ENCODE results near the gene SLAMF1.
"Not testable (repeated sequence)": the region's sequence is repeated elsewhere in the genome, so short reads cannot be mapped to it uniquely, and the experiment has no call there.

DNA sequence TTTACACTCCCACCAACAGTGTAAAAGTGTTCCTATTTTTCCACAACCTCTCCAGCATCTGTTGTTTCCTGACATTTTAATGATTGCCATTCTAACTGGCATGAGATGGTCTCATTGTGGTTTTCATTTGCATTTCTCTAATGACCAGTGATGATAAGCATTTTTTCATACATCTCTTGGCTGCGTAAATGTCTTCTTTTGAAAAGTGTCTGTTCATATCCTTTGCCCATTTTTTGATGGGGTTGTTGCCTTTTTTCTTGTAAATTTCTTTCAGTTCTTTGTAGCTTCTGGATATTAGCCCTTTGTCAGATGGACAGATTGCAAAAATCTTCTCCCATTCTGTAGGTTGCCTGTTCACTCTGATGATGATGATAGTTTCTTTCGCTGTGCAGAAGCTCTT, 63.9 kb downstream of the SLAMF1 start:
- TF ChIP-seq FLYWCH1, TAF1 (CRISPR knock-in tag; IDR thresholded peaks at IDR 0.05): not testable (repeated sequence)
- TF ChIP-seq, protein P1, sequence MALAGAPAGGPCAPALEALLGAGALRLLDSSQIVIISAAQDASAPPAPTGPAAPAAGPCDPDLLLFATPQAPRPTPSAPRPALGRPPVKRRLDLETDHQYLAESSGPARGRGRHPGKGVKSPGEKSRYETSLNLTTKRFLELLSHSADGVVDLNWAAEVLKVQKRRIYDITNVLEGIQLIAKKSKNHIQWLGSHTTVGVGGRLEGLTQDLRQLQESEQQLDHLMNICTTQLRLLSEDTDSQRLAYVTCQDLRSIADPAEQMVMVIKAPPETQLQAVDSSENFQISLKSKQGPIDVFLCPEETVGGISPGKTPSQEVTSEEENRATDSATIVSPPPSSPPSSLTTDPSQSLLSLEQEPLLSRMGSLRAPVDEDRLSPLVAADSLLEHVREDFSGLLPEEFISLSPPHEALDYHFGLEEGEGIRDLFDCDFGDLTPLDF (CRISPR knock-in tag; IDR thresholded peaks at IDR 0.05), result not testable (repeated sequence)
